Measurements from ENCODE around the gene ACP2.

DNA sequence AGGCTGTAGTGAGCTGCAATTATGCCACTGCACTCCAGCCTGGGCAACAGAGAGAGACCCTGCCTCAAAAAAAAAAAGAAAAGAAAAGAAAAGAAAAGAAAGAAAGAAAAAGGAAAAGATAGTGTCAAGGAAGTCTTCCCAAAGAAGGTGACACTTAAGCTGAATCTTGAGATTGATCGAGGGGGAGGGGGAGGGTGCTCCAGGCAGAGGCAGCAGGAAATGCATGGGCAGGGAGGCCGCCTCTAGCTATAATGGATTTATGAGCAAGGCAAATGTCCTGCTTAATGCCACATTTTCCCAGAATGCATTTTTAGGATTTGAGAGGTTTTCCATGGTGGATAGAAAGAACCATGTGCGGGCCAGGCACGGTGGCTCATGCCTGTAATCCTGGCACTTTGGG lies 47.6 kb downstream of the ACP2 start:
- no peak for TF ChIP-seq FOXM1 (IDR thresholded peaks at IDR 0.05; ENCODE audit: low read depth)
- TF ChIP-seq POLR2AphosphoS5 (IDR thresholded peaks at IDR 0.05; ENCODE audit: low read depth, low read length), result no peak
- TF ChIP-seq, protein P1, sequence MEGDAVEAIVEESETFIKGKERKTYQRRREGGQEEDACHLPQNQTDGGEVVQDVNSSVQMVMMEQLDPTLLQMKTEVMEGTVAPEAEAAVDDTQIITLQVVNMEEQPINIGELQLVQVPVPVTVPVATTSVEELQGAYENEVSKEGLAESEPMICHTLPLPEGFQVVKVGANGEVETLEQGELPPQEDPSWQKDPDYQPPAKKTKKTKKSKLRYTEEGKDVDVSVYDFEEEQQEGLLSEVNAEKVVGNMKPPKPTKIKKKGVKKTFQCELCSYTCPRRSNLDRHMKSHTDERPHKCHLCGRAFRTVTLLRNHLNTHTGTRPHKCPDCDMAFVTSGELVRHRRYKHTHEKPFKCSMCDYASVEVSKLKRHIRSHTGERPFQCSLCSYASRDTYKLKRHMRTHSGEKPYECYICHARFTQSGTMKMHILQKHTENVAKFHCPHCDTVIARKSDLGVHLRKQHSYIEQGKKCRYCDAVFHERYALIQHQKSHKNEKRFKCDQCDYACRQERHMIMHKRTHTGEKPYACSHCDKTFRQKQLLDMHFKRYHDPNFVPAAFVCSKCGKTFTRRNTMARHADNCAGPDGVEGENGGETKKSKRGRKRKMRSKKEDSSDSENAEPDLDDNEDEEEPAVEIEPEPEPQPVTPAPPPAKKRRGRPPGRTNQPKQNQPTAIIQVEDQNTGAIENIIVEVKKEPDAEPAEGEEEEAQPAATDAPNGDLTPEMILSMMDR (IDR thresholded peaks at IDR 0.05), result no peak
- TF ChIP-seq RAD21 (IDR thresholded peaks at IDR 0.05; ENCODE audit: low read length), result no peak
- TF ChIP-seq SMC3 (IDR thresholded peaks at IDR 0.05; ENCODE audit: low read depth, low read length), result no peak
- TF ChIP-seq, protein P2, sequence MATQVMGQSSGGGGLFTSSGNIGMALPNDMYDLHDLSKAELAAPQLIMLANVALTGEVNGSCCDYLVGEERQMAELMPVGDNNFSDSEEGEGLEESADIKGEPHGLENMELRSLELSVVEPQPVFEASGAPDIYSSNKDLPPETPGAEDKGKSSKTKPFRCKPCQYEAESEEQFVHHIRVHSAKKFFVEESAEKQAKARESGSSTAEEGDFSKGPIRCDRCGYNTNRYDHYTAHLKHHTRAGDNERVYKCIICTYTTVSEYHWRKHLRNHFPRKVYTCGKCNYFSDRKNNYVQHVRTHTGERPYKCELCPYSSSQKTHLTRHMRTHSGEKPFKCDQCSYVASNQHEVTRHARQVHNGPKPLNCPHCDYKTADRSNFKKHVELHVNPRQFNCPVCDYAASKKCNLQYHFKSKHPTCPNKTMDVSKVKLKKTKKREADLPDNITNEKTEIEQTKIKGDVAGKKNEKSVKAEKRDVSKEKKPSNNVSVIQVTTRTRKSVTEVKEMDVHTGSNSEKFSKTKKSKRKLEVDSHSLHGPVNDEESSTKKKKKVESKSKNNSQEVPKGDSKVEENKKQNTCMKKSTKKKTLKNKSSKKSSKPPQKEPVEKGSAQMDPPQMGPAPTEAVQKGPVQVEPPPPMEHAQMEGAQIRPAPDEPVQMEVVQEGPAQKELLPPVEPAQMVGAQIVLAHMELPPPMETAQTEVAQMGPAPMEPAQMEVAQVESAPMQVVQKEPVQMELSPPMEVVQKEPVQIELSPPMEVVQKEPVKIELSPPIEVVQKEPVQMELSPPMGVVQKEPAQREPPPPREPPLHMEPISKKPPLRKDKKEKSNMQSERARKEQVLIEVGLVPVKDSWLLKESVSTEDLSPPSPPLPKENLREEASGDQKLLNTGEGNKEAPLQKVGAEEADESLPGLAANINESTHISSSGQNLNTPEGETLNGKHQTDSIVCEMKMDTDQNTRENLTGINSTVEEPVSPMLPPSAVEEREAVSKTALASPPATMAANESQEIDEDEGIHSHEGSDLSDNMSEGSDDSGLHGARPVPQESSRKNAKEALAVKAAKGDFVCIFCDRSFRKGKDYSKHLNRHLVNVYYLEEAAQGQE (IDR thresholded peaks at IDR 0.05; ENCODE audit: low read depth, low read length), result no peak
- no peak for TF ChIP-seq EP300 (IDR thresholded peaks at IDR 0.05; ENCODE audit: borderline replicate concordance in 1 of 2, low read depth in 1 of 2, low read length in 1 of 2)
- TF ChIP-seq TEAD4 (IDR thresholded peaks at IDR 0.05; ENCODE audit: borderline replicate concordance, insufficient read depth), result no peak
- TF ChIP-seq NFIC (IDR thresholded peaks at IDR 0.05; ENCODE audit: borderline replicate concordance), result no peak

Data from SK-N-SH (cell line).